HG02885 (cell line): ENCODE results near the gene C2orf74.
A peak's percentile ranks its signal among the peaks of the same experiment; 100 is the strongest.
"Not testable (repeated sequence)": the region's sequence is repeated elsewhere in the genome, so short reads cannot be mapped to it uniquely, and the experiment has no call there.

Experiments
- ATAC-seq: cut with Tn5 transposase; IDR thresholded peaks from one replicate; pipeline ENCODE4 v1.9.1; 2021; ENCODE audit warnings: mild to moderate bottlenecking; ENCODE audit not compliant: unreplicated experiment, poor library complexity

The C2orf74 gene

GRCh38 chr2:61161888-61162287, at the start of gene C2orf74:
C2orf74 (plus strand) TSS chr2:61162188; CDS start chr2:61162515, 327 bp downstream.
- ATAC-seq: no peak

DNA sequence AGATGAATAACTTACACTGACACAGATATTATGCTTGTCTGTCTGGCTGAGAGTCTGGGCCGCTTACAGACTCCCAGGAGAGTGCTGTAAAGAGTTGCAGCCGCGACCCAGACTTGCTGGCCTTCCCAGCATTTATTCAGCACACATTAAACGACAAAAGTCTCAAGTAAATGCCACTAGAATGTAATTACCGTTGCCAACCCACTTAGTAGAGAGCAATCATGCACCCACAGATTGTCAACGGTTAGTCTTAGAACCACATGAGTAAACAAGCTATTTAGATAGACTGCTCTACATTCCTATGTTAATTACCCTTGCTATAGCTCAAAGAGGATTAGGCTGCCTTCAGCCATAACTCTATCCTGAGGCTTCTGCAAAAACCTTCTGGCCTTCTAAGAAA, 47.8 kb upstream of the C2orf74 start:
- ATAC-seq: no peak

GRCh38 chr2:61116302-61116701, 45.7 kb upstream of the C2orf74 start:
- ATAC-seq: no peak

DNA sequence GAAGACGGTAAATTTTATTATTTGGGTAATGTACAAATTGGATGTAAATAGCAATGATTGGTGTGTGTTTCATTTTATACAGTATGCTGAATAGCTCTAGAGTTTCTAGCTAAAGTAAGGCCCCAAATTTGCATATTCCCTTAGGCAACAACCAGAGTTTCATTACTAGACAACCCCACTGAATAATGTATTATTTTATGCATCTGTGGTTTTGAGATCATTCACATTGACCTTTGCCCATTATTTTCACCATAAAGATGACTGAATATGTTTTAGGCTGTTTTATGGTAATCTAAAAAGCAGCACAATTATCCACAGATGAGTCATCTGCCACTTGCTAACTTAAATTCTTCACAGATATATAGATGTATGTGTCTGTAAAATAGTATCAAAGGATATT, 44.5 kb upstream of the C2orf74 start:
- ATAC-seq: peak; percentile 61

DNA sequence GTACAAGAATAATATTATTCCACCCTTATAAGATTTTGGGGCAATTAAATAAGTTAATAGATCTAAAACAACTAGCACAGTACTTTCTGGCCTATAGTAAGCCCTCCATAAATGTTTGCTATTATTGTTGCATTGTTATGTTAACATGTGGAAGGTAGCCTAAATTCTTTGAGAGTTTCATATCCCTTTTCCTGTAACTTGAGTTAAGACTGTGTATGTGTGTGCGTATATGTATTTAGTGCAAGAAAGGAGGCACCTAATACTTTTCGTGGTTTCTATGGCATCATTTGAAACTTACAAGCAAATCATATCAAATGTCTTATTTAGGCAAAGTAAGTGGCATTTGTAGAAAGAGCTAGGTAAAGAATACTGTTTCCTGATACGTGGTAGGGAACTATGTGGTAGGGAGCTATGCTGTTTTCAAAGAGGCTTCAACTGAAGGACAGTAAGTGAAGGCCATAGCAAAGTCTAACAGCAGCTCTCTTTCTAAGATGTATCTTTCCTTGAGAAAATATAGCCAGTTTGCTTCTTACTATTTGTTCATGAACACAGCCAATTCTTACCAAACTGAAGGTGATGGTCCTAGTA, 36.8 kb upstream of the C2orf74 start:
- ATAC-seq: no peak

DNA sequence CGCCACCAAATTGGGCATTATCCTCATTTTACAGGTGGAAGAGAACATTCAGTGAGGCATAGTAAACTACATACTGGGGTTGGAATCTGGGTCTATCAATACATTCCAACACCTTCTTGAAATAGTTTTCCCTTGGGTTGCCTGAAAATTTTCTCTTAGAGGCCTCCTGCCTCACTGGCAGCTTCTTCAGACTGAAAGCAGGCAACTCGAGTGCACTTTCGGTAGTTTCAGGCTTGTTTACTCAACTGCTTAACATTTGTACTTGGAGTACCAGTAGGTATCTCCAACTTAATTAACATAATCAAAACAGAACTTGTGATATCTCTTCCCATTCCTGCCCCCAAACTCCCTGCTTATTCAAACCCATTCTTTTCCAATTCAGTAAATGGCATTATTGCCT, 36.2 kb upstream of the C2orf74 start:
- ATAC-seq: no peak

DNA sequence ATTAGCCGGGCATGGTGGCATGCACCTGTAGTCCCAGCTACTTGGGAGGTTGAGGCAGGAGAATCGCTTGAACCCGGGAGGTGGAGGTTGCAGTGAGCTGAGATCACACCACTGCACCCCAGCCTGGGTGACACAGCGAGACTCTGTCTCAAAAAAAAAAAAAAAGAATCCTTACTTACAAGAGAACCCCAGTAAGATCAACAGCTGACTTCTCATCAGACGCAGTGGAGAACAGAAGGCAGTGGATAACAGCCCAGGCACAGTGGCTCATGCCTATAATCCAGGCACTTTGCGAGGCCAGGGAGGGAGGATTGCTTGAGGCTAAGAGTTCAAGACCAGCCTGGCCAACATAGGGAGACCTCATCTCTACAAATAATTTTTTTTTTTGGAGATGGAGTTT, 33.9 kb upstream of the C2orf74 start:
- not testable (repeated sequence) for ATAC-seq

DNA sequence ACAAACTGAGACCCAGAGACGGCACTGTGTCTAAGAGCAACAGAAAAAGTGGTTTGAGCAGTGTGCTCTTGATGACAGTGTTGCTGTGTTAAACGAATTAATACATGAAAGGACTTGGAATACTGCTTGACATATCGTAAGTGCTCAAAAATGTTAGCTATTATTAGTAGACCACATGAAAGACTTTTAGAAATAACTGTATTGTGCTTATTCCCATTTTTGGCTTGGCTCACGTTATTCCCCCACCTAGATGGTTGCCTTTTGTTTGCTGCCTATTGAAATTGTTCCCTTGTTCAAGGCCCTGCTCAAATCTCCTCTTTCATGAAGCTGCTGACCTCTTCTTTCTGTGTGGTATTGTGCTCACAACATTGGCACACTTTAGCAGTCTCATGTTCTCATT, 27.8 kb upstream of the C2orf74 start:
- ATAC-seq: no peak

- ATAC-seq: no peak
Observed at GRCh38 chr2:61135510-61135909, 26.5 kb upstream of the C2orf74 start.

- no peak for ATAC-seq
Observed at GRCh38 chr2:61138859-61139258, 23.1 kb upstream of the C2orf74 start.

DNA sequence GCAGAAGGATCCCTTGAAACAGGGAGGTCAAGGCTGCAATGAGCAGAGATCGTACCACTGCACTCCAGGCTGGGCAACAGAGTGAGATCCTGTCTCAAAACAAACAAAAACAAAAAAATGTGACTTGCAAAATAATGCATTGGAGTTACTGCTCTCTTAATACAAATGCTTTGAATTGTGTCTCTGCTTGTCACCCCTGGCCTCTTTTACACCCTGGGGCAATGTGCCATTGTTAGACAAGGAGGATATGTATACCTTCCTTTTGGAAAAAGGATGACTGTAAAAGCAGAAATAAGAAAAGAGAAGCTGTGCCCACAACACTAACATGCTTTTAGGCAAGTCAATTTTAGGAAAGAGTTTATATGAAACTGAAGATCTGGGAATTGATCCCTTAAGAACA, 20.8 kb upstream of the C2orf74 start:
- no peak for ATAC-seq

DNA sequence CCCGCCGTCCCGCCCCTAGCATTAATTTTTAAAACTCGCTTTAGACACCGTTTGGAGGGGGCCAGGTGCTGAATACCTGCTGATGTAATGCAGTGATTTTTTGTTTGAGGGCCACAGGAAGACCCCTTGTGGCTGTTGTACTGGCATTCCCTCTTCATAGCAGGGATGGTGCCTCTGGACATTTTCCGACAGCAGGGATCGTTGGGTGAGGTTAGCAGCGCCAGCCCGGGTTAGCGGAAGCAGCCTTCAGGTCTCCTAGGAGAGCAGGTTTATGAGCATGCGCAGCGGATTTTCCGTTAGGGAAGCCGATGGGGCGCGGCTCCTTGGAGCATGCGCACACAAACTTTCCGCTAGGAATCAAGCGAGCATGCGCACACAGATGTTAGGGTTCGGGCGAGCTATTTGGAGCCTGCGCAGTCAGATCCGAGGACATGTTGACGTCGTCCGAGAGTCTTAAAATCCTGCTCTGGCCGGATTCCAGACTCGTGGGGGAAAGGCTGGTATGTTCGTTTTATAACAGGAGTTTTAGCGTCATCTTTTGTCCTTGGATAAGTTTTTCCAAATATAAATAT, 17.2 kb upstream of the C2orf74 start:
- ATAC-seq: peak; percentile 93

DNA sequence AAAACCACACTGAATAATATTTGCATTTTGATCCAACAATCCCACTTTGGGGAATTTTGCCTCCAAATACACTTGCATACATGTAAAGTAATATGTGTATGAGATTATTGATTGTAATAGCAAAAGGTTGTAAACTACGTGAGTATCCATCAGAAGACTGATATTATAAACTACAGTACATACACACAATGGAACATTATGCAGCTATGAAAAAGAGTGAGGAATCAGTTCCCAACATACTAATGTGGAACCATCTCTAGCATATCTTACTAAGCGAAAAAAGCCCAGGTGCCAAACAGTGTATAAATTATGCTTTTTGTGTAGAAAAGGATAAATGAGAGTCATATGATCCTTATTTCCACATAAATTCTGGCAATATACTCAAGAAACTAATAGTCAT, 16.0 kb upstream of the C2orf74 start:
- ATAC-seq: no peak

GRCh38 chr2:61148091-61148490, 13.9 kb upstream of the C2orf74 start:
- ATAC-seq: not testable (repeated sequence)

DNA sequence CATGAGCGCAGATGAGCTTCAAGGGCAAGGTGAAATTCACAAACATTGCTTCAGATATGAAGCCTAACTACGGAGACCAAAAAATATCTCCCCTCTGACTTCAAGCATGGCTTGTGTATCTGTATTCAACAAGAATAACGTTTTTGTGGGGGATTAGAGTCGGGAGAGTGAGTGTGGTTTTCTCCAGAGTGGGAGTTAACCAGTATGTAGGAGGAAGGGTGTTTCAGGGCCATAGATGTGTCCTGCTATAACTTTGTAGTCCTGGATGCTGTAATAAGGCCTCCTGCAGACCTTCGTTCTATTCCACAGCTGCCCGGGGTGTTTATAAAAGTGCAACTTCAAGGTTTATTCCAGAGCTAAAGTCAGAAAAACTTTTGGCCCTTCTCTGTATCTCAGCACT, 12.9 kb upstream of the C2orf74 start:
- no peak for ATAC-seq

GRCh38 chr2:61151436-61151835, 10.6 kb upstream of the C2orf74 start:
- no peak for ATAC-seq

- ATAC-seq: no peak
Observed at GRCh38 chr2:61157371-61158003, 4.5 kb upstream of the C2orf74 start.

DNA sequence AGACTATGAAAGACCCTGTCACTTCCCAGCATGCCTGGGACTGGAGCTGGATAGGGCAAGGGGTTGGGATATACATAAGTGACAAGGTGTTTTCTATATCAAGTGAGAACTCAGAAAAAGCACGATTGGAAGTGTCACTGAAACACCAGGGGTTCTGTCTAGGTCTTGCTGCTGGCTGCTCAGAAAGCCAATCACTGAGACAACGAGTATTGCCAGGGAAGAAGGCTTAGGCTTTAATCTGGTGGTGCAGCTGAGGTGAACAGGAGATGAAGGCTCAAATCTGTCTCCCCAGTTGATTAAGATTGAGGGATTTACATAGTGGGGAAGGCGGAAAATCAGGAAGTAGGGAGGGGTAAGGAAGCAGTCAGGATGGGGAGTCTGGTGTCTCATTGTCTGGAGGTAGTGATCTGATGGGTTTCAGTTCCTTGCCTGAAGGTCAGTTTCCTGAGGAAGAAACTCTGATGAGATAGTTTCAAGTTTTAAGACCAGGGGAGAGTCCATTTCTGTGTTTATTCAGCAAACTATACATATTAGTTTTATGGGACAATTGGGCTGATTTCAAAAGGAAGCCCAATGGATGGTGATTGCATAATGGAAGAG, 3.5 kb upstream of the C2orf74 start:
- no peak for ATAC-seq

DNA sequence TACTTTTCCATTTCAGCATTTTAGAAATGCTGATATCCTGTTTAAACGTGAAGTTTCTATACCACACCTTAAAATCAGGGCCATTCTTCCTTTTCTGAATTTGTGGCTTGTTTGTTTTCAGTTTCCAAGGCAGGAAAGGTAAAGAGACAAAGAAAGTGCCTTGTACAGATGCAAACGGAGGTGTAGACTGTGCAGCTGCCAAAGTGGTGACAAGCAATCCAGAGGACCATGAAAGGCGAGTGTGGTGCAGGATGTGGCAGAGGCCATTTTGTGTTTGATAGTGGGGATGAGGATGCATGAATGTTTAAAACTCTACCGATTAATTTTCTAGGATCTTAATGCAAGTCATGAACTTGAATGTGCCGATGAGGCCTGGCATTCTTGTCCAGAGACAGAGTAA, 733 bp downstream of the C2orf74 start:
- ATAC-seq: no peak

- ATAC-seq: not testable (repeated sequence)
Observed at GRCh38 chr2:61165082-61165481, 3.1 kb downstream of the C2orf74 start.

- no peak for ATAC-seq
Observed at GRCh38 chr2:61165946-61166345, 4.0 kb downstream of the C2orf74 start.

DNA sequence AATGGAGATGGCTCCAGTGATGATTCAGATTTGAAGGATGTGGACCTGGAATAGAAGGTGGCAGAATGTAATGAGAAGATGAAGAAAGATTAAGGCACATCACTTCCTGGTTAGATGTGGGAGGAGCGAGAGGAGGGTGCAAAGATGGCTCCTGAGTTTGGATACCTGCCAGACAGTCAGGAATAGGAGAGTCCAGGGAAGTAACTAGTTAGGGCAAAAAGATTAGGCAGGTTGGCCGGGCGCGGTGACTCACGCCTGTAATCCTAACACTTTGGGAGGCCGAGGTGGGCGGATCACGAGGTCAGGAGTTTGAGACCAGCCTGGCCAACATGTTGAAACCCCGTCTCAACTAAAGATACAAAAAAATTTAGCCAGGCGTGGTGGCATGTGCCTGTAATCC, 5.6 kb downstream of the C2orf74 start:
- no peak for ATAC-seq
